HL-60/S4 treated with phorbol 12-myristate 13-acetate at 8.2 ng/mL for 4 days and 3 days (cell line): ENCODE results near the gene PET117.
"Not testable (repeated sequence)": the region's sequence is repeated elsewhere in the genome, so short reads cannot be mapped to it uniquely, and the experiment has no call there.

Source experiments
- in situ Hi-C: fragments of 300-500 bp; cut with MboI; formaldehyde crosslinking; loops from 2 replicates; pipeline ENCODE4 v1.15.0; 2022; ENCODE audit warnings: low sequenced_read_pairs

The PET117 gene

GRCh38 chr20:18156045-18156444 lies 18.4 kb downstream of the PET117 start:
- in situ Hi-C loops: no loop called here

- in situ Hi-C loops: no loop called here
Measured at GRCh38 chr20:18164356-18164755, 26.7 kb downstream of the PET117 start.

GRCh38 chr20:18165553-18165952 lies 27.9 kb downstream of the PET117 start:
- in situ Hi-C loops: no loop called here

- in situ Hi-C loops: no loop called here
Measured at GRCh38 chr20:18166241-18166881, 28.7 kb downstream of the PET117 start.

GRCh38 chr20:18166950-18167349 lies 29.3 kb downstream of the PET117 start:
- in situ Hi-C loops: no loop called here

GRCh38 chr20:18172379-18172778 lies 34.7 kb downstream of the PET117 start:
- in situ Hi-C loops: no loop called here

- in situ Hi-C loops: no loop called here
Measured at GRCh38 chr20:18174906-18175683, 37.4 kb downstream of the PET117 start.

GRCh38 chr20:18176318-18176785 lies 38.7 kb downstream of the PET117 start:
- in situ Hi-C loops: no loop called here

- in situ Hi-C loops: not testable (repeated sequence)
Measured at GRCh38 chr20:18180366-18180765, 42.7 kb downstream of the PET117 start.

GRCh38 chr20:18180815-18181214 lies 43.2 kb downstream of the PET117 start:
- in situ Hi-C loops: no loop called here

- in situ Hi-C loops: no loop called here
Measured at GRCh38 chr20:18187020-18187419, 49.4 kb downstream of the PET117 start.

GRCh38 chr20:18188434-18188833 lies 50.8 kb downstream of the PET117 start:
- in situ Hi-C loops: no loop called here

- in situ Hi-C loops: no loop called here
Measured at GRCh38 chr20:18190338-18191233, 52.9 kb downstream of the PET117 start.

GRCh38 chr20:18191306-18191705 lies 53.6 kb downstream of the PET117 start:
- in situ Hi-C loops: no loop called here
